ENCODE data around the gene GGPS1.
"Not testable (repeated sequence)": the region's sequence is repeated elsewhere in the genome, so short reads cannot be mapped to it uniquely, and the experiment has no call there.

The GGPS1 gene

DNA sequence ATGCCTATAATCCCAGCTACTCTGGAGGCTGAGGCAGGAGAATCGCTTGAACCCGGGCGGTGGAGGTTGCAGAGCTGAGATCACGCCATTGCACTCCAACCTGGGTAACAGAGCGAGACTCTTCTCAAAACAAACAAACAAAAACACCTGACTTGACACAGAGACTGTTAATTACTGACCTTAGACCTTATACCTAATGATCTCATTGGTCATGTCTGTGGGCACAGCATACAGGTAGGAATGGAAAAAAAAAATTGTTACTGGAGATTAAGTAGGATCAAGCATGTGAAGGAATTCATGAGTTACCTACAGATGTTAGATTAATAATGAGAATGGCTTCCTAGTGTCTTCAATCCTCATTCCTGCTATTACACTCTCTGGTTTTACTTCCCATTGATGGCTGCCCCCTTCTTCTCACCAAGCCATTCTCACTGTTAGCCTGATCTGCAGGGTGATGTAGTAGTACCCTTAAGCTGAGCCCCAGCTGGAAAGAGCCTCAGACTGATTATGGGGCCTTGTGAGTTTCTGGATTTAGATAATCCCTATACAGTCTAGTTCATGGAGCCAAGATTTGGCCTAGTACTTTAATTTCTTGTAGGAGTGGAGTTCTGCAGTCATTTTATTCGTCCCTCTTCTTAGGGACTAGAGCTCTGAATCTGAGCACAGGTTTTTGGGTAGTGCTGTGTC lies 47.7 kb downstream of the GGPS1 start:
- DNase-seq (ENCODE audit: low spot score in 2 of 2) (no peak), ATAC-seq (ENCODE audit: low read depth) (no peak)
- peaks cover 12% of the 10 kb centered on the region for H3K36me3 Mint-ChIP-seq
- H3K4me1 Mint-ChIP-seq, result peaks cover 8% of the 10 kb centered on the region
- H3K27me3 Mint-ChIP-seq, result no peaks in the 10 kb centered on the region
- H3K4me3 Mint-ChIP-seq, result no peak overlapping the region
- H3K9me3 Mint-ChIP-seq, result no peaks in the 10 kb centered on the region
- H3K27ac Mint-ChIP-seq, result no peak overlapping the region

DNA sequence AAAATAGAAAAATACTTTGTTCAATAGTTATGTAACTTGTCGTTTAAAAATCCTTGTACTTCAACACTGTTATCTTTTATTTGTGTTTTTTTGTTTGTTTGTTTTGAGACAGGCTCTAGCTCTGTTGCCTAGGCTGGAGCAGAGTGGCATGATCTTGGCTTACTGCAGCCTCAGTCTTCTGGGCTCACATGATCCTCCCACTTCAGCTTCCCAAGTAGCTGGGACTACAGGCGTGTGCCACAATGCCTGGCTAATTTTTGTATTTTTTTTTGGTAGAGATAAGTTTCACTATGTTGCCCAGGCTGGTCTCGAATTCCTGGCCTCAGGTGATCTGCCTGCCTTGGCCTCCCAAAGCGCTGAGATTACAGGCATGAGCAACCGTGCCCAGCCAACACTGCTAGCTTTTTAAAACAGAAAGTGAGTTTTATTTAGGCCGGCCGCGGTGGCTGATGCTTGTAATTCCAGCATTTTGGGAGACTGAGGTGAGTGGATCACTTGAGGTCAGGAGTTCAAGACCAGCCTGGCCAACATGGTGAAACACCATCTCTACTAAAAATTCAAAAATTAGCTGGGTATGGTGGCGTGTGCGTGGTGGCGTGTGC lies 49.9 kb downstream of the GGPS1 start:
- H3K4me3 Mint-ChIP-seq; ATAC-seq (ENCODE audit: low read depth); H3K4me1 Mint-ChIP-seq; H3K27ac Mint-ChIP-seq; H3K9me3 Mint-ChIP-seq; DNase-seq (ENCODE audit: low spot score in 2 of 2); H3K27me3 Mint-ChIP-seq: not testable (repeated sequence)
- H3K36me3 Mint-ChIP-seq, result peaks cover 13% of the 10 kb centered on the region

DNA sequence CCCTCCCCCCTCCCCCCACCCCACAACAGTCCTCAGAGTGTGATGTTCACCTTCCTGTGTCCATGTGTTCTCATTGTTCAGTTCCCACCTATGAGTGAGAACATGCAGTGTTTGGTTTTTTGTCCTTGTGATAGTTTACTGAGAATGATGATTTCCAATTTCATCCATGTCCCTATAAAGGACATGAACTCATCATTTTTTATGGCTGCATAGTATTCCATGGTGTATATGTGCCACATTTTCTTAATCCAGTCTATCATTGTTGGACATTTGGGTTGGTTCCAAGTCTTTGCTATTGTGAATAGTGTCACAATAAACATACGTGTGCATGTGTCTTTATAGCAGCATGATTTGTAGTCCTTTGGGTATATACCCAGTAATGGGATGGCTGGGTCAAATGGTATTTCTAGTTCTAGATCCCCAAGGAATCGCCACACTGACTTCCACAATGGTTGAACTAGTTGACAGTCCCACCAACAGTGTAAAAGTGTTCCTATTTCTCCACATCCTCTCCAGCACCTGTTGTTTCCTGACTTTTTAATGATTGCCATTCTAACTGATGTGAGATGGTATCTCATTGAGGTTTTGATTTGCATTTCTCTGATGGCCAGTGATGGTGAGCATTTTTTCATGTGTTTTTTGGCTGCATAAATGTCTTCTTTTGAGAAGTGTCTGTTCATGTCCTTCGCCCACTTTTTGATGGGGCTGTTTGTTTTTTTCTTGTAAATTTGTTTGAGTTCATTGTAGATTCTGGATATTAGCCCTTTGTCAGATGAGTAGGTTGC lies 53.8 kb downstream of the GGPS1 start:
- DNase-seq (ENCODE audit: low spot score in 2 of 2); H3K27ac Mint-ChIP-seq; H3K9me3 Mint-ChIP-seq; H3K4me3 Mint-ChIP-seq; H3K4me1 Mint-ChIP-seq; H3K27me3 Mint-ChIP-seq; ATAC-seq (ENCODE audit: low read depth): not testable (repeated sequence)
- peaks cover 16% of the 10 kb centered on the region for H3K36me3 Mint-ChIP-seq

DNA sequence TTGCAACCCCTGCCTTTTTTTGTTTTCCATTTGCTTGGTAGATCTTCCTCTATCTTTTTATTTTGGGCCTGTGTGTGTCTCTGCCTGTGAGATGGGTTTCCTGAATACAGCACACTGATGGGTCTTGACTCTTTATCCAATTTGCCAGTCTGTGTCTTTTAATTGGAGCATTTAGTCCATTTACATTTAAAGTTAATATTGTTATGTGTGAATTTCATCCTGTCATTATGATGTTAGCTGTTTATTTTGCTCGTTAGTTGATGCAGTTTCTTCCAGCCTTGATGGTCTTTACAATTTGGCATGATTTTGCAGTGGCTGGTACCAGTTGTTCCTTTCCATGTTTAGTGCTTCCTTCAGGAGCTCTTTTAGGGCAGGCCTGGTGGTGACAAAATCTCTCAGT lies 57.3 kb downstream of the GGPS1 start:
- DNase-seq (ENCODE audit: low spot score in 2 of 2); H3K4me3 Mint-ChIP-seq; H3K27ac Mint-ChIP-seq; H3K9me3 Mint-ChIP-seq; H3K4me1 Mint-ChIP-seq; H3K27me3 Mint-ChIP-seq; ATAC-seq (ENCODE audit: low read depth): not testable (repeated sequence)
- H3K36me3 Mint-ChIP-seq, result peaks cover 17% of the 10 kb centered on the region

DNA sequence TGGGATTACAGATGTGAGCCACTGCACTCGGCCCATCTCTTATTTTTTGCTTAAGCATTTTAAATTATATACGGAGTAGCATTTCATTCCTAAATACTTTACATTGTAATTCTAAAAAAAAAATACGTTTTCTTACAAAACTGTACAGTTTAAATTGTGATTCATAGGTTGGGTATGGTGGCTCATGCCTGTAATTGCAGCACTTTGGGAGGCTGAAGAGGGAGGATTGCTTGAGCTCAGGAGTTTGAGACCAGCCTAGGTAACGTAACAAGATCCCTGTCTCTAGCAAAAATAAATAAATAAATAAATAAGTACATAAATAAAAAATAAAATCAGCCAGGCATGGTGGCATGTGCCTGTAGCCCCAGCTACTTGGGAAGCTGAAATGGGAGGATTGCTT lies 63.5 kb downstream of the GGPS1 start:
- Mint-ChIP-seq H3K27ac (no peak overlapping the region), H3K27me3 (no peaks in the 10 kb centered on the region), H3K36me3 (peaks cover 5% of the 10 kb centered on the region), H3K4me3 (no peak overlapping the region), H3K4me1 (peaks cover 2% of the 10 kb centered on the region), H3K9me3 (peaks cover 2% of the 10 kb centered on the region)
- ATAC-seq (ENCODE audit: low read depth) (no peak), DNase-seq (ENCODE audit: low spot score in 2 of 2) (no peak)

All from memory B cell (primary cell).